ENCODE data around the gene RNASET2. TPM values are rescaled to one million over a fixed set of nuclear protein-coding genes. Genes with fewer than 3 reads are reported as not detected.
"Not testable (repeated sequence)": the region's sequence is repeated elsewhere in the genome, so short reads cannot be mapped to it uniquely, and the experiment has no call there.

The RNASET2 gene
- total and polyA plus RNA-seq, 7 experiments from 2014 or later, result 147 to 683 (median 266) TPM

- H3K36me3 Mint-ChIP-seq, result peaks cover 0 to 46% (median 16%) of the 10 kb centered on the region in 5 donors
- intact Hi-C loops (cut with micrococcal nuclease), result loop anchor here (1.0 to 10.0 kb wide), 11 partner anchors 8 to 876 kb away; partner anchors contain the start of genes AFDN (in 1 of the 2) and CEP43 (in 1 of the 2)
- Histone ChIP-seq H3K36me3 (ENCODE audit: control insufficient read depth in 2 of 3, insufficient read depth in 3 of 3, low read length in 3 of 3) (peaks cover 10 to 29% (median 14%) of the 10 kb centered on the region in 3 experiments), H3K4me1 (ENCODE audit: control insufficient read depth in 2 of 2, insufficient read depth in 2 of 2, low read length in 2 of 2) (peaks cover 28 to 63% of the 10 kb centered on the region in 2 donors), H3K4me3 (ENCODE audit: low read length) (no peak overlapping the region), H3K27me3 (ENCODE audit: control insufficient read depth in 2 of 2, insufficient read depth in 2 of 2, low read length in 2 of 2) (no peaks in the 10 kb centered on the region), H3K27ac (ENCODE audit: low read depth, low read length) (peak overlapping the region; percentile 92), H3K9me3 (ENCODE audit: control insufficient read depth in 2 of 3, low read length in 3 of 3) (no peaks in the 10 kb centered on the region)
- no peak for DNase-seq
- POLR2A ChIA-PET, result interaction anchor here (0.6 to 16.2 kb wide), 8 partner anchors 8 to 169 kb away, joined by 3 to 245 read pairs (median 12); no protein-coding TSS in a partner anchor
- peaks cover 42 to 68% (median 64%) of the 10 kb centered on the region in 7 donors for H3K4me1 Mint-ChIP-seq
- H3K27ac Mint-ChIP-seq, result peak overlapping the region; percentile 91 to 99 (median 99)
- peaks cover 0 to 5% (median 0%) of the 10 kb centered on the region in 11 donors for H3K9me3 Mint-ChIP-seq
- peak overlapping the region in 9 of 10 donors; percentile 72 to 99 (median 90) for H3K4me3 Mint-ChIP-seq
- CTCF ChIA-PET, result interaction anchor here (0.6 to 4.8 kb wide), 5 partner anchors 16 to 165 kb away, joined by 3 to 47 read pairs (median 3); no protein-coding TSS in a partner anchor
- no peak for ATAC-seq
- H3K27me3 Mint-ChIP-seq, result no peaks in the 10 kb centered on the region
Measured at GRCh38 chr6:166951670-166952060, 4.7 kb downstream of the RNASET2 start.

GRCh38 chr6:166950892-166951669 is 5.3 kb downstream of the RNASET2 start:
- H3K36me3 Mint-ChIP-seq, result peaks cover 0 to 46% (median 18%) of the 10 kb centered on the region in 5 donors
- POLR2A ChIA-PET, result interaction anchor here (0.6 to 16.2 kb wide), 7 partner anchors 9 to 324 kb away, joined by 3 to 245 read pairs (median 18); partner anchors contain the start of gene RPS6KA2
- H3K4me3 Mint-ChIP-seq, result peak overlapping the region; percentile 51 to 95 (median 84)
- Histone ChIP-seq H3K4me3 (ENCODE audit: low read length) (peak overlapping the region; percentile 45), H3K4me1 (ENCODE audit: control insufficient read depth in 2 of 2, insufficient read depth in 2 of 2, low read length in 2 of 2) (peaks cover 28 to 63% of the 10 kb centered on the region in 2 donors), H3K27ac (ENCODE audit: low read depth, low read length) (peak overlapping the region; percentile 92), H3K36me3 (ENCODE audit: control insufficient read depth in 2 of 3, insufficient read depth in 3 of 3, low read length in 3 of 3) (peaks cover 13 to 32% (median 19%) of the 10 kb centered on the region in 3 experiments)
- peak; percentile 74 for ATAC-seq
- not testable (repeated sequence) for H3K9me3 Mint-ChIP-seq; H3K9me3 ChIP-seq (ENCODE audit: control insufficient read depth in 2 of 3, low read length in 3 of 3); H3K27me3 ChIP-seq (ENCODE audit: control insufficient read depth in 2 of 2, insufficient read depth in 2 of 2, low read length in 2 of 2); H3K27me3 Mint-ChIP-seq
- H3K27ac Mint-ChIP-seq, result peak overlapping the region; percentile 91 to 99 (median 98)
- peak; percentile 36 to 78 (median 63) for DNase-seq
- peaks cover 42 to 68% (median 64%) of the 10 kb centered on the region in 7 donors for H3K4me1 Mint-ChIP-seq
- intact Hi-C loops (cut with micrococcal nuclease), result loop anchor here (1.0 to 10.0 kb wide), 12 partner anchors 8 to 876 kb away; partner anchors contain the start of genes AFDN (in 1 of the 2) and CEP43 (in 1 of the 2)
- CTCF ChIA-PET, result interaction anchor here (1.1 to 4.8 kb wide), 5 partner anchors 12 to 164 kb away, joined by 3 to 47 read pairs (median 4); no protein-coding TSS in a partner anchor

GRCh38 chr6:166950443-166950821 is 5.9 kb downstream of the RNASET2 start:
- H3K4me3 ChIP-seq (ENCODE audit: low read length), result peak overlapping the region; percentile 45
- Mint-ChIP-seq H3K27me3 (no peaks in the 10 kb centered on the region), H3K4me3 (peak overlapping the region; percentile 51 to 95 (median 84)), H3K4me1 (peaks cover 42 to 67% (median 64%) of the 10 kb centered on the region in 7 donors), H3K36me3 (peaks cover 0 to 46% (median 20%) of the 10 kb centered on the region in 5 donors), H3K9me3 (peaks cover 0 to 5% (median 0%) of the 10 kb centered on the region in 11 donors), H3K27ac (peak overlapping the region; percentile 91 to 99 (median 98))
- intact Hi-C loops (cut with micrococcal nuclease), result loop anchor here in 1 of 2 donors (1.0 to 10.0 kb wide), 4 partner anchors 9 to 877 kb away; partner anchors contain the start of gene AFDN
- ChIA-PET CTCF (interaction anchor here (0.6 to 4.8 kb wide), 4 partner anchors 9 to 164 kb away, joined by 3 to 47 read pairs (median 6); no protein-coding TSS in a partner anchor), POLR2A (interaction anchor here (1.4 to 16.2 kb wide), 6 partner anchors 10 to 323 kb away, joined by 3 to 245 read pairs (median 22); partner anchors contain the start of gene RPS6KA2)
- no peaks in the 10 kb centered on the region for H3K9me3 ChIP-seq (ENCODE audit: control insufficient read depth in 2 of 3, low read length in 3 of 3)
- ATAC-seq (peak; percentile 12), DNase-seq (peak in 1 of 9 donors; percentile 31)
- H3K27ac ChIP-seq (ENCODE audit: low read depth, low read length), result peak overlapping the region; percentile 92
- peaks cover 18 to 32% (median 23%) of the 10 kb centered on the region in 3 experiments for H3K36me3 ChIP-seq (ENCODE audit: control insufficient read depth in 2 of 3, insufficient read depth in 3 of 3, low read length in 3 of 3)
- H3K4me1 ChIP-seq (ENCODE audit: control insufficient read depth in 2 of 2, insufficient read depth in 2 of 2, low read length in 2 of 2), result peaks cover 28 to 63% of the 10 kb centered on the region in 2 donors
- no peaks in the 10 kb centered on the region for H3K27me3 ChIP-seq (ENCODE audit: control insufficient read depth in 2 of 2, insufficient read depth in 2 of 2, low read length in 2 of 2)

GRCh38 chr6:166949528-166950442 is 6.6 kb downstream of the RNASET2 start:
- H3K27me3 Mint-ChIP-seq, result no peaks in the 10 kb centered on the region
- CTCF ChIA-PET, result interaction anchor here (0.6 to 4.8 kb wide), 4 partner anchors 9 to 163 kb away, joined by 3 to 47 read pairs (median 6); no protein-coding TSS in a partner anchor
- intact Hi-C loops (cut with micrococcal nuclease), result loop anchor here in 1 of 2 donors (1.0 to 10.0 kb wide), 4 partner anchors 10 to 878 kb away; partner anchors contain the start of gene AFDN
- peak overlapping the region; percentile 91 to 99 (median 98) for H3K27ac Mint-ChIP-seq
- POLR2A ChIA-PET, result interaction anchor here (1.4 to 16.2 kb wide), 6 partner anchors 10 to 323 kb away, joined by 3 to 245 read pairs (median 22); partner anchors contain the start of gene RPS6KA2
- peaks cover 4 to 46% (median 18%) of the 10 kb centered on the region in 5 donors for H3K36me3 Mint-ChIP-seq
- H3K4me1 Mint-ChIP-seq, result peaks cover 42 to 63% (median 58%) of the 10 kb centered on the region in 7 donors
- DNase-seq, result peak in 2 of 9 donors; percentile 14 to 44
- Histone ChIP-seq H3K4me1 (ENCODE audit: control insufficient read depth in 2 of 2, insufficient read depth in 2 of 2, low read length in 2 of 2) (peaks cover 28 to 62% of the 10 kb centered on the region in 2 donors), H3K9me3 (ENCODE audit: control insufficient read depth in 2 of 3, low read length in 3 of 3) (no peaks in the 10 kb centered on the region), H3K27me3 (ENCODE audit: control insufficient read depth in 2 of 2, insufficient read depth in 2 of 2, low read length in 2 of 2) (no peaks in the 10 kb centered on the region), H3K36me3 (ENCODE audit: control insufficient read depth in 2 of 3, insufficient read depth in 3 of 3, low read length in 3 of 3) (peaks cover 18 to 38% (median 23%) of the 10 kb centered on the region in 3 experiments), H3K27ac (ENCODE audit: low read depth, low read length) (peak overlapping the region; percentile 92), H3K4me3 (ENCODE audit: low read length) (peak overlapping the region; percentile 45)
- H3K9me3 Mint-ChIP-seq, result no peaks in the 10 kb centered on the region
- no peak for ATAC-seq
- H3K4me3 Mint-ChIP-seq, result peak overlapping the region; percentile 51 to 95 (median 84)

GRCh38 chr6:166948724-166949123 is 7.6 kb downstream of the RNASET2 start:
- H3K27me3 ChIP-seq (ENCODE audit: control insufficient read depth in 2 of 2, insufficient read depth in 2 of 2, low read length in 2 of 2); ATAC-seq; H3K4me3 ChIP-seq (ENCODE audit: low read length); H3K9me3 Mint-ChIP-seq; DNase-seq; H3K9me3 ChIP-seq (ENCODE audit: control insufficient read depth in 2 of 3, low read length in 3 of 3); intact Hi-C loops (cut with micrococcal nuclease); H3K27me3 Mint-ChIP-seq: not testable (repeated sequence)
- peak overlapping the region in 6 of 9 donors; percentile 14 to 98 (median 64) for H3K27ac Mint-ChIP-seq
- Histone ChIP-seq H3K4me1 (ENCODE audit: control insufficient read depth in 2 of 2, insufficient read depth in 2 of 2, low read length in 2 of 2) (peaks cover 28 to 52% of the 10 kb centered on the region in 2 donors), H3K27ac (ENCODE audit: low read depth, low read length) (peak overlapping the region; percentile 30), H3K36me3 (ENCODE audit: control insufficient read depth in 2 of 3, insufficient read depth in 3 of 3, low read length in 3 of 3) (peaks cover 18 to 42% (median 23%) of the 10 kb centered on the region in 3 experiments)
- H3K4me3 Mint-ChIP-seq, result peak overlapping the region in 2 of 10 donors; percentile 41 to 90
- ChIA-PET CTCF (interaction anchor here (0.6 to 1.3 kb wide), 2 partner anchors 41 to 1474 kb away, joined by 4 to 9 read pairs; no protein-coding TSS in a partner anchor), POLR2A (interaction anchor here (1.0 to 16.2 kb wide), 6 partner anchors 8 to 41 kb away, joined by 4 to 245 read pairs (median 20); partner anchors contain the start of gene RNASET2)
- peaks cover 4 to 42% (median 18%) of the 10 kb centered on the region in 5 donors for H3K36me3 Mint-ChIP-seq
- H3K4me1 Mint-ChIP-seq, result peaks cover 36 to 64% (median 49%) of the 10 kb centered on the region in 7 donors

Measured in naive thymus-derived CD4-positive, alpha-beta T cell (primary cell).